PC-3 (cell line): ENCODE data around the gene TCF7. TPM values are rescaled to one million over a fixed set of nuclear protein-coding genes. Genes with fewer than 3 reads are reported as not detected.

ENCODE experiments used
- ATAC-seq: fragments of 200-7000 bp; cut with Tn5 transposase; 2 replicates; pipeline ENCODE4 v1.9.1; 2020; ENCODE audit warnings: mild to moderate bottlenecking, moderate library complexity
- BruUV-seq: library from RNA; stranded (reverse); fragments of 400-500 nt; replicated peaks from 2 replicates; lab custom pipeline; 2021; lab: Mats Ljungman, UMichigan
- CTCF ChIA-PET: fragments of 300-600 bp; sonication (Branson Sonifier 250); formaldehyde crosslinking; loops from one replicate; lab custom pipeline; 2022; ENCODE audit warnings: antibody characterized with exemption; lab: Charles Lee
- POLR2A ChIA-PET: fragments of 300-600 bp; sonication (Branson Sonifier 250); formaldehyde crosslinking; loops from one replicate; lab custom pipeline; 2022; ENCODE audit warnings: antibody characterized with exemption; ENCODE audit not compliant: unreplicated experiment; lab: Charles Lee
- DNase-seq: peaks from one replicate; pipeline ENCODE4 v3.0.0-alpha.2; 2015
- H2AFZ ChIP-seq: fragments of 300-600 bp; sonication (generic); 2 replicates; pipeline ENCODE4 v1.6.0; 2016; ENCODE audit warnings: antibody characterized with exemption, low read length
- H3F3A ChIP-seq: fragments of 300-600 bp; sonication (generic); one replicate; pipeline ENCODE4 v1.6.0; 2017; ENCODE audit warnings: antibody characterized with exemption, low read length, control low read depth, mild to moderate bottlenecking; ENCODE audit not compliant: unreplicated experiment
- H3K27ac ChIP-seq: fragments of 300-600 bp; sonication (generic); 2 replicates; pipeline ENCODE4 v1.5.1; 2016; ENCODE audit warnings: mild to moderate bottlenecking, low read length
- H3K27me3 ChIP-seq: fragments of 300-600 bp; sonication (generic); 2 replicates; pipeline ENCODE4 v1.6.1; 2016; ENCODE audit warnings: low read length, mixed read lengths
- H3K36me3 ChIP-seq: fragments of 300-600 bp; sonication (generic); 2 replicates; pipeline ENCODE4 v1.6.1; 2016; ENCODE audit warnings: low read depth, mixed run types, low read length, mixed read lengths
- H3K4me1 ChIP-seq: fragments of 300-600 bp; sonication (generic); 2 replicates; pipeline ENCODE4 v1.5.1; 2016; ENCODE audit warnings: low read length; ENCODE audit not compliant: insufficient read depth
- H3K4me2 ChIP-seq: fragments of 300-600 bp; sonication (generic); 2 replicates; pipeline ENCODE4 v1.6.0; 2016; ENCODE audit warnings: low read length
- H3K4me3 ChIP-seq: fragments of 300-600 bp; sonication (generic); 2 replicates; pipeline ENCODE4 v1.5.1; 2016; ENCODE audit warnings: mild to moderate bottlenecking, low read length, mixed read lengths
- H3K79me2 ChIP-seq: fragments of 300-600 bp; sonication (generic); 2 replicates; pipeline ENCODE4 v1.6.1; 2017; ENCODE audit warnings: low read length, mixed read lengths
- H3K9ac ChIP-seq: fragments of 300-600 bp; sonication (generic); 2 replicates; pipeline ENCODE4 v1.6.0; 2016; ENCODE audit warnings: mild to moderate bottlenecking, low read length
- H3K9me2 ChIP-seq: fragments of 300-600 bp; sonication (generic); replicated peaks from 2 replicates; pipeline ENCODE4 v1.6.1; 2016; ENCODE audit warnings: mixed run types, low read length, mixed read lengths
- H3K9me3 ChIP-seq: fragments of 300-600 bp; sonication (generic); 2 replicates; pipeline ENCODE4 v1.6.1; 2016; ENCODE audit warnings: low read length, mixed read lengths
- H4K20me1 ChIP-seq: fragments of 300-600 bp; sonication (generic); 2 replicates; pipeline ENCODE4 v1.6.1; 2016; ENCODE audit warnings: low read length, mixed read lengths
- EZH2 ChIP-seq: fragments of 300-600 bp; sonication (generic); IDR thresholded peaks from one replicate; pipeline ENCODE4 v1.6.1; 2017; ENCODE audit warnings: antibody characterized with exemption, mild to moderate bottlenecking, low read length; ENCODE audit not compliant: unreplicated experiment
- EZH2phosphoT487 ChIP-seq: fragments of 300-600 bp; sonication (generic); IDR thresholded peaks from 2 replicates; pipeline ENCODE4 v1.6.1; 2018; ENCODE audit warnings: mild to moderate bottlenecking, antibody characterized with exemption, low read length, borderline replicate concordance
- intact Hi-C: fragments of 100-400 bp; cut with micrococcal nuclease; formaldehyde crosslinking; loops from 2 replicates; pipeline ENCODE4 v1.9.0; 2023
- total RNA-seq: library from RNA; depleted of rRNA; stranded (reverse); fragments of >200 nt; gene quantifications from 2 replicates; pipeline ENCODE4 v1.2.3, GENCODE V29; 2014
- TF ChIP-seq, protein P1 (sequence below): fragments of 300-600 bp; sonication (generic); conservative IDR thresholded peaks from 2 replicates; pipeline ENCODE4 v1.5.1; 2017; ENCODE audit warnings: antibody characterized with exemption, low read depth, mild to moderate bottlenecking, low read length

Gene TCF7
- total RNA-seq, 1 experiment from 2014 or later, result 3.9 TPM

DNA sequence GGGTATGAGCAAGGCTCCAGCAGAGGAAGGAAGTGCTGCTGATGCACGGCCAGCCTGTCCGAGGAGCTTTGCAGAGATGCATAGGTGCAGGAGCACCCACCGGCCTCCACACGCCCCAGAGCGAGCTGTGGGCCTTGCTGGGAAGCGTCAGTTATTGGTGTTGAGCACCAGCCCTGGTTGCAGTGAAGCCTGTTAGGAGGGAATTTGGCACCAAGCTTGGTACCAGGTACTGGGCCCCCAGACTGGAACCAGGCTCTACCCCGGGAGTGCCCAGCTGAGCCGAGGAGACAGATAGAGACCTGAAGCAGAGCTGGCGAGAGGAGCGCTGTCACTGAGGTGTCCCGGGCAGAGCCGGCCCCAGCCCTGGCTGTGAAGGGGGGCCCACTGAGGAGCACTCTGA lies 5.2 kb downstream of the TCF7 start:
- no peak overlapping the region for H2AFZ ChIP-seq
- no peaks in the 10 kb centered on the region for H3K27me3 ChIP-seq
- H3K9me3 ChIP-seq, result no peaks in the 10 kb centered on the region
- ChIA-PET POLR2A (no interaction called here), CTCF (no interaction called here)
- no peak overlapping the region for H3K4me2 ChIP-seq
- H3K9me2 ChIP-seq, result no peaks in the 10 kb centered on the region
- no peak for DNase-seq
- no peaks in the 10 kb centered on the region for H3K36me3 ChIP-seq
- TF ChIP-seq, protein P1, sequence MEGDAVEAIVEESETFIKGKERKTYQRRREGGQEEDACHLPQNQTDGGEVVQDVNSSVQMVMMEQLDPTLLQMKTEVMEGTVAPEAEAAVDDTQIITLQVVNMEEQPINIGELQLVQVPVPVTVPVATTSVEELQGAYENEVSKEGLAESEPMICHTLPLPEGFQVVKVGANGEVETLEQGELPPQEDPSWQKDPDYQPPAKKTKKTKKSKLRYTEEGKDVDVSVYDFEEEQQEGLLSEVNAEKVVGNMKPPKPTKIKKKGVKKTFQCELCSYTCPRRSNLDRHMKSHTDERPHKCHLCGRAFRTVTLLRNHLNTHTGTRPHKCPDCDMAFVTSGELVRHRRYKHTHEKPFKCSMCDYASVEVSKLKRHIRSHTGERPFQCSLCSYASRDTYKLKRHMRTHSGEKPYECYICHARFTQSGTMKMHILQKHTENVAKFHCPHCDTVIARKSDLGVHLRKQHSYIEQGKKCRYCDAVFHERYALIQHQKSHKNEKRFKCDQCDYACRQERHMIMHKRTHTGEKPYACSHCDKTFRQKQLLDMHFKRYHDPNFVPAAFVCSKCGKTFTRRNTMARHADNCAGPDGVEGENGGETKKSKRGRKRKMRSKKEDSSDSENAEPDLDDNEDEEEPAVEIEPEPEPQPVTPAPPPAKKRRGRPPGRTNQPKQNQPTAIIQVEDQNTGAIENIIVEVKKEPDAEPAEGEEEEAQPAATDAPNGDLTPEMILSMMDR, result no peak
- no peak for TF ChIP-seq EZH2
- no peak for TF ChIP-seq EZH2phosphoT487
- no peak for ATAC-seq
- no peaks in the 10 kb centered on the region for H4K20me1 ChIP-seq
- H3K27ac ChIP-seq, result no peak overlapping the region
- H3K4me1 ChIP-seq, result peaks cover 15% of the 10 kb centered on the region
- H3K9ac ChIP-seq, result no peak overlapping the region
- no peaks in the 10 kb centered on the region for H3K79me2 ChIP-seq
- H3F3A ChIP-seq, result no peaks in the 10 kb centered on the region
- intact Hi-C loops, result no loop called here
- no TSS peak for BruUV-seq
- H3K4me3 ChIP-seq, result no peak overlapping the region

DNA sequence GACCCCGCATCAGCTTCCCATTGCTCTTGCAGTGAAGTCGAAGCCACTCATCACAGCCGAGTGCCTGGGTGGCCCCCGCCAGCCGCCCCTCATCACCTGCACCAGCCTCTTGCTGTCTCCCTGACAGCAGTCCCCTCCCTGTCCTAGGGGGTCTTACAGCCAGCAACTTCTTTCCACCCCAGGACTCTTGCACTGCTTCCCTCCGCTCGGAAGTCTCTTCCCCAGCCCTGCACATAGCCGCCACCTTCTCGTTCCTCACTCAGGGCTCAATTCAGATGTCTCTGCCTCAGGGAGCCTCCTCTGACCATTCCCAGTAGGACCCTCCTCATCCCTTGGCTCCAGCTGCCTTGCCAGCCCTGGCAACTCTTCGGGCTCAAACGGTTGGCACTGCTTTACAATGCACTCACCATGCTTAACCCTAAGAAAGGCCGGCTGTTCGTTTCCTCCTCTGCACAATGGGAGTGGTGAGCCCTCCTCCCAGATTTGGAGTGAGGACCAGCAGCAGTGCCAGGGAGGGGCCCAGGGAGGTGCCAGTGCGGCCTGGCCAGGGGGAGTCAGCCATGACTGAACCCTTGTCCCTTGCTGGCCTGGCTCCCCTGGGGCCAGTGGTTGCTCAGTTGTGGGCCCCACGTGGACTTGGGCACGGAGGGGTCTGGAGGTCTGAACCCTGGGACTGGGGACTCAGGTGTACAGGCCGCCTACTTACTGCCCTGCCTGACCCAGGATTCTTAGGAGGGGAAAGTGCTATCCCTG lies 6.1 kb downstream of the TCF7 start:
- intact Hi-C loops, result no loop called here
- Histone ChIP-seq H3F3A (no peaks in the 10 kb centered on the region), H3K79me2 (no peaks in the 10 kb centered on the region), H3K4me2 (no peak overlapping the region), H3K4me3 (no peak overlapping the region), H3K27me3 (no peaks in the 10 kb centered on the region), H3K36me3 (no peaks in the 10 kb centered on the region), H3K27ac (no peak overlapping the region), H3K9me3 (no peaks in the 10 kb centered on the region), H3K4me1 (peaks cover 20% of the 10 kb centered on the region), H4K20me1 (no peaks in the 10 kb centered on the region), H3K9me2 (no peaks in the 10 kb centered on the region), H3K9ac (no peak overlapping the region), H2AFZ (no peak overlapping the region)
- BruUV-seq, result no TSS peak
- TF ChIP-seq, protein P1, result no peak
- TF ChIP-seq EZH2phosphoT487, result no peak
- TF ChIP-seq EZH2, result no peak
- ATAC-seq (no peak), DNase-seq (no peak)
- POLR2A ChIA-PET, result no interaction called here
- CTCF ChIA-PET, result no interaction called here

- H3K36me3 ChIP-seq, result no peaks in the 10 kb centered on the region
- intact Hi-C loops, result no loop called here
- peaks cover 29% of the 10 kb centered on the region for H3K4me1 ChIP-seq
- no peaks in the 10 kb centered on the region for H3K27me3 ChIP-seq
- no peak overlapping the region for H3K9ac ChIP-seq
- no peak overlapping the region for H3K4me2 ChIP-seq
- CTCF ChIA-PET, result no interaction called here
- H3K4me3 ChIP-seq, result no peak overlapping the region
- DNase-seq, result no peak
- no peak overlapping the region for H2AFZ ChIP-seq
- no peaks in the 10 kb centered on the region for H3K79me2 ChIP-seq
- no peaks in the 10 kb centered on the region for H4K20me1 ChIP-seq
- no peak overlapping the region for H3K27ac ChIP-seq
- BruUV-seq, result no TSS peak
- H3K9me3 ChIP-seq, result no peaks in the 10 kb centered on the region
- H3K9me2 ChIP-seq, result no peaks in the 10 kb centered on the region
- POLR2A ChIA-PET, result no interaction called here
- ATAC-seq, result no peak
- H3F3A ChIP-seq, result peaks cover 5% of the 10 kb centered on the region
- TF ChIP-seq, protein P1, result no peak
- TF ChIP-seq EZH2, result no peak
Observed at GRCh38 chr5:134122530-134122929, 8.0 kb downstream of the TCF7 start.
